Fibroblast of lung (primary cell): ENCODE data around the gene CELSR2.

Experiments
- EZH2 ChIP-seq: IDR thresholded peaks from 2 replicates; pipeline ENCODE4 v1.5.1; 2012; ENCODE audit warnings: low read length, control low read depth, mild to moderate bottlenecking; ENCODE audit errors: missing control alignments
- TF ChIP-seq, protein P1 (sequence below), 2 donors: IDR thresholded peaks in 1 of 2; conservative IDR thresholded peaks in 1 of 2; 1 replicate in 1 of 2; 2 replicates in 1 of 2; pipeline ENCODE4 v1.5.1; 2011 to 2012; ENCODE audit warnings: low read length in 2 of 2, control low read depth in 1 of 2, inconsistent platforms in 1 of 2, low read depth in 1 of 2, mild to moderate bottlenecking in 1 of 2

GRCh38 chr1:109315288-109315687, 65.9 kb downstream of the CELSR2 start:
- TF ChIP-seq, protein P1, sequence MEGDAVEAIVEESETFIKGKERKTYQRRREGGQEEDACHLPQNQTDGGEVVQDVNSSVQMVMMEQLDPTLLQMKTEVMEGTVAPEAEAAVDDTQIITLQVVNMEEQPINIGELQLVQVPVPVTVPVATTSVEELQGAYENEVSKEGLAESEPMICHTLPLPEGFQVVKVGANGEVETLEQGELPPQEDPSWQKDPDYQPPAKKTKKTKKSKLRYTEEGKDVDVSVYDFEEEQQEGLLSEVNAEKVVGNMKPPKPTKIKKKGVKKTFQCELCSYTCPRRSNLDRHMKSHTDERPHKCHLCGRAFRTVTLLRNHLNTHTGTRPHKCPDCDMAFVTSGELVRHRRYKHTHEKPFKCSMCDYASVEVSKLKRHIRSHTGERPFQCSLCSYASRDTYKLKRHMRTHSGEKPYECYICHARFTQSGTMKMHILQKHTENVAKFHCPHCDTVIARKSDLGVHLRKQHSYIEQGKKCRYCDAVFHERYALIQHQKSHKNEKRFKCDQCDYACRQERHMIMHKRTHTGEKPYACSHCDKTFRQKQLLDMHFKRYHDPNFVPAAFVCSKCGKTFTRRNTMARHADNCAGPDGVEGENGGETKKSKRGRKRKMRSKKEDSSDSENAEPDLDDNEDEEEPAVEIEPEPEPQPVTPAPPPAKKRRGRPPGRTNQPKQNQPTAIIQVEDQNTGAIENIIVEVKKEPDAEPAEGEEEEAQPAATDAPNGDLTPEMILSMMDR (conservative IDR thresholded peaks at IDR 0.05 in 1 of 2, IDR thresholded peaks at IDR 0.05 in 1 of 2; ENCODE audit: low read depth in 1 of 2, low read length in 2 of 2), result no peak
- TF ChIP-seq EZH2, result no peak
